ENCODE results near the gene NAV2. TPM values are rescaled to one million over a fixed set of nuclear protein-coding genes. Genes with fewer than 3 reads are reported as not detected.

Gene NAV2
- polyA plus RNA-seq, 1 donor (not counting 4 experiments of a cell fraction or from before 2014, with no cell fraction given) = 4.0 TPM

GRCh38 chr11:19963697-19964387, 251.2 kb downstream of the NAV2 start:
- Histone ChIP-seq H3K9me3 (ENCODE audit: control insufficient read depth, low read depth, low read length) (no peaks in the 10 kb centered on the region), H3K4me1 (ENCODE audit: control insufficient read depth, extremely low read depth, insufficient read depth, low read length) (peaks cover 4% of the 10 kb centered on the region), H3K27me3 (ENCODE audit: control insufficient read depth, extremely low read depth, insufficient read depth, low read length) (no peaks in the 10 kb centered on the region), H2AFZ (ENCODE audit: control insufficient read depth, low read length) (no peak overlapping the region), H3K4me3 (ENCODE audit: control insufficient read depth in 2 of 3, extremely low read depth in 1 of 3, insufficient read depth in 2 of 3, low read depth in 1 of 3, low read length in 3 of 3) (no peak overlapping the region), H3K27ac (ENCODE audit: control insufficient read depth, insufficient read depth, low read length) (no peak overlapping the region), H3K9me1 (ENCODE audit: control insufficient read depth, extremely low read depth, insufficient read depth, low read length) (no peaks in the 10 kb centered on the region), H4K20me1 (ENCODE audit: control insufficient read depth, extremely low read depth, insufficient read depth, low read length) (no peaks in the 10 kb centered on the region), H3K9ac (ENCODE audit: control insufficient read depth, extremely low read depth, insufficient read depth, low read length) (no peak overlapping the region), H3K36me3 (ENCODE audit: control insufficient read depth in 2 of 2, extremely low read depth in 1 of 2, insufficient read depth in 2 of 2, low read length in 2 of 2) (no peaks in the 10 kb centered on the region), H3K79me2 (ENCODE audit: control insufficient read depth, insufficient read depth, low read length) (no peaks in the 10 kb centered on the region), H3K4me2 (ENCODE audit: control insufficient read depth, extremely low read depth, insufficient read depth, low read depth, low read length) (no peak overlapping the region)
- TF ChIP-seq, protein P1, sequence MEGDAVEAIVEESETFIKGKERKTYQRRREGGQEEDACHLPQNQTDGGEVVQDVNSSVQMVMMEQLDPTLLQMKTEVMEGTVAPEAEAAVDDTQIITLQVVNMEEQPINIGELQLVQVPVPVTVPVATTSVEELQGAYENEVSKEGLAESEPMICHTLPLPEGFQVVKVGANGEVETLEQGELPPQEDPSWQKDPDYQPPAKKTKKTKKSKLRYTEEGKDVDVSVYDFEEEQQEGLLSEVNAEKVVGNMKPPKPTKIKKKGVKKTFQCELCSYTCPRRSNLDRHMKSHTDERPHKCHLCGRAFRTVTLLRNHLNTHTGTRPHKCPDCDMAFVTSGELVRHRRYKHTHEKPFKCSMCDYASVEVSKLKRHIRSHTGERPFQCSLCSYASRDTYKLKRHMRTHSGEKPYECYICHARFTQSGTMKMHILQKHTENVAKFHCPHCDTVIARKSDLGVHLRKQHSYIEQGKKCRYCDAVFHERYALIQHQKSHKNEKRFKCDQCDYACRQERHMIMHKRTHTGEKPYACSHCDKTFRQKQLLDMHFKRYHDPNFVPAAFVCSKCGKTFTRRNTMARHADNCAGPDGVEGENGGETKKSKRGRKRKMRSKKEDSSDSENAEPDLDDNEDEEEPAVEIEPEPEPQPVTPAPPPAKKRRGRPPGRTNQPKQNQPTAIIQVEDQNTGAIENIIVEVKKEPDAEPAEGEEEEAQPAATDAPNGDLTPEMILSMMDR (optimal IDR thresholded peaks at IDR 0.05 in 1 of 3, IDR thresholded peaks at IDR 0.05 in 1 of 3, conservative IDR thresholded peaks at IDR 0.05 in 1 of 3; ENCODE audit: extremely low read depth in 1 of 3, insufficient read depth in 2 of 3, low read length in 3 of 3) = no peak
- TF ChIP-seq EZH2 (IDR thresholded peaks at IDR 0.05; ENCODE audit: low read length) = no peak
- dilution Hi-C loops (cut with MboI; ENCODE audit: extremely low pct_ligation_motif_present, low sequenced_read_pairs) = no loop called here
- FAIRE-seq (no peak), DNase-seq (ENCODE audit: low read depth, low spot score) (no peak)

DNA sequence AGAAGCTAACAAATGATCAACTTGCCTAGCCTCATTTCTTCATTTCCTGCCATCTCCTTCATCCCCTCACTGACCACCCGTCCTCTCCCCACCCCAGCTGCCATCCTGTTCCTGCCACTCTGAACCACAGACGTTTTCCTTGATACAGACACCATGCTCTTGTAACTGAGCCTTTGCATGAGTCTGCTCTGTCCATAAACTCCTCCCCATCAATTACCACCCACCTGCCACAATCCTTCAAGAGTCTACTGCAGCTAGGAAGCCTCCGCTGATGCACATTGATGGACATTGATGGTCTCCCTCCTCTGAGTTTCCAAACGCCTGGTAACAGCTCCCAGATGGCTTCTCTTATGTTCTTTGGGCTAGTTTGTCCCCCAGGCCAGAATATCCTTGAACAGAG, 253.8 kb downstream of the NAV2 start:
- Histone ChIP-seq H3K4me3 (ENCODE audit: control insufficient read depth in 2 of 3, extremely low read depth in 1 of 3, insufficient read depth in 2 of 3, low read depth in 1 of 3, low read length in 3 of 3) (no peak overlapping the region), H3K4me2 (ENCODE audit: control insufficient read depth, extremely low read depth, insufficient read depth, low read depth, low read length) (no peak overlapping the region), H2AFZ (ENCODE audit: control insufficient read depth, low read length) (no peak overlapping the region), H3K9me1 (ENCODE audit: control insufficient read depth, extremely low read depth, insufficient read depth, low read length) (no peaks in the 10 kb centered on the region), H3K9me3 (ENCODE audit: control insufficient read depth, low read depth, low read length) (no peaks in the 10 kb centered on the region), H3K4me1 (ENCODE audit: control insufficient read depth, extremely low read depth, insufficient read depth, low read length) (peaks cover 8% of the 10 kb centered on the region), H3K9ac (ENCODE audit: control insufficient read depth, extremely low read depth, insufficient read depth, low read length) (no peak overlapping the region), H3K36me3 (ENCODE audit: control insufficient read depth in 2 of 2, extremely low read depth in 1 of 2, insufficient read depth in 2 of 2, low read length in 2 of 2) (no peaks in the 10 kb centered on the region), H3K79me2 (ENCODE audit: control insufficient read depth, insufficient read depth, low read length) (no peaks in the 10 kb centered on the region), H3K27ac (ENCODE audit: control insufficient read depth, insufficient read depth, low read length) (no peak overlapping the region), H3K27me3 (ENCODE audit: control insufficient read depth, extremely low read depth, insufficient read depth, low read length) (no peaks in the 10 kb centered on the region), H4K20me1 (ENCODE audit: control insufficient read depth, extremely low read depth, insufficient read depth, low read length) (no peaks in the 10 kb centered on the region)
- TF ChIP-seq, protein P1 (optimal IDR thresholded peaks at IDR 0.05 in 1 of 3, IDR thresholded peaks at IDR 0.05 in 1 of 3, conservative IDR thresholded peaks at IDR 0.05 in 1 of 3; ENCODE audit: extremely low read depth in 1 of 3, insufficient read depth in 2 of 3, low read length in 3 of 3) = no peak
- no peak for TF ChIP-seq EZH2 (IDR thresholded peaks at IDR 0.05; ENCODE audit: low read length)
- dilution Hi-C loops (cut with MboI; ENCODE audit: extremely low pct_ligation_motif_present, low sequenced_read_pairs) = no loop called here
- FAIRE-seq (no peak), DNase-seq (ENCODE audit: low read depth, low spot score) (no peak)
